ENCODE measurements around the gene CIB2. TPM values are rescaled to one million over a fixed set of nuclear protein-coding genes. Genes with fewer than 3 reads are reported as not detected.

CIB2 gene
- total RNA-seq, 1 experiment from 2014 or later = 0.08 TPM

DNA sequence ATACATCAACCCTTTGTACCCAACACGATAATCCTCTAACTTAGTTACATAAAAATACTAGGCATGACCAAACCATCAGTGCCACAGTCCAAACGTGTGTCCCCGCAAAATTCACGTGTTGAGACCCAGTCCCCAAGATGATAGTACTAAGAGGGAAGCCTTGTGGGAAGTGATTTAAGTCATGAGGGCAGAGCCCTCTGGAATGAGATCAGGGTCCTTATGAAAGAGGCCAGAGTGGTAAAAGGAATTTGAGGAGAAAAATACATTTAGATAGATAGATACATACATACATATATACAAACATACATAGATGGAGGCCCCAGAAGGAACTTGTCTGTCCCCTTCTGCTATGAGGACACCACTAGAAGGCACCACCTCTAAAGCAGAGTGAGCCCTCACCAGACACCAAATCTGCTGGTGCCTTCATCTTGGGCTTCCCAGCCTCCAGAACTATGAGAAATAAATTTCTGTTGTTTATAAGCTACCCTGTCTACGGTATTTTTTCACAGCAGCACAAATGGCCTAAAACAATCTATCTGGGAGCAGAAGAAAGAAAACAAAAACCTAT, 61.7 kb downstream of the CIB2 start:
- no peak for DNase-seq (ENCODE audit: low read depth)

- no peak for DNase-seq (ENCODE audit: low read depth)
These were observed 62.2 kb downstream of the CIB2 start for GRCh38 chr15:78069052-78069414.

DNA sequence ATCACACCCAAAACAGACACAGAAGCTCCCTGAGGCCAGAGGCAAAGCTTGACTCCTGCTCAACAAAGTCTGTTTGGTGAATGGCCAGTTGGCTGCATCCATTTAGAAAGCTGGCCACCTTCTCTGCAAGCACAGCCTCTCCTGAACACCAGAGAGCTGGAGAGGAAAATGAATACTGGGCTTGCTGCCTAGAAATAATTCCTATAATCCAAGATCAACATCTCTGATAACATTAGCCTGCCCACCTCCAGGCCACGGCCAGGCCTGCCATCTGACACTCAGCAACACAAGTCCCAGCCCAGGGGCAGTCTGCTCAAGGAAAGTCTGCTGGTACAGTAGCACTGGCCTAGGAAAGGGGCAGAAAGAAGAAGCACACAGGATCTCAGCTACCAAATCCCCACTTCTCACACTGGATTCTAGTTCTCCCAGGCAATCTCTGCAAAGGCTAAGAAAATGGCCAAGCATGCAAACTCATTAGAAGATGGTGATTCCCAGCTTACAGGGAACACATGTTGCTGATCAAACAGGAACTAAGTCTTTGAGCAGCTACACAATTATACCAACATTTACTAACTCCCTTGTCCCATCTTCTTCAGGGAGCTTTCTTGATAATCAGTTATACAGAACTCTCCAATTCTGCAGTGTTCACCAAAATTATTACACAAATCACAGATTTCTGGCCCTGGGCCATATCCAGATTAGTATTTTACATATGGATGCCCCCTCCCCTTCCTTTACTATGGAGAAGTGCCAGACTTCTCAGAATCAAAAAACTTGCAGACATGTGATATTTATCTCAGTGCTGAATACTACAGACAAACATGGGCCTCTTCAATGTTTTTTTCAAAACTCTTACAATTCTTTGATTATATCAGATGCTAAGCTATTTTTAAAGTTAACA, 63.7 kb downstream of the CIB2 start:
- no peak for DNase-seq (ENCODE audit: low read depth)

DNA sequence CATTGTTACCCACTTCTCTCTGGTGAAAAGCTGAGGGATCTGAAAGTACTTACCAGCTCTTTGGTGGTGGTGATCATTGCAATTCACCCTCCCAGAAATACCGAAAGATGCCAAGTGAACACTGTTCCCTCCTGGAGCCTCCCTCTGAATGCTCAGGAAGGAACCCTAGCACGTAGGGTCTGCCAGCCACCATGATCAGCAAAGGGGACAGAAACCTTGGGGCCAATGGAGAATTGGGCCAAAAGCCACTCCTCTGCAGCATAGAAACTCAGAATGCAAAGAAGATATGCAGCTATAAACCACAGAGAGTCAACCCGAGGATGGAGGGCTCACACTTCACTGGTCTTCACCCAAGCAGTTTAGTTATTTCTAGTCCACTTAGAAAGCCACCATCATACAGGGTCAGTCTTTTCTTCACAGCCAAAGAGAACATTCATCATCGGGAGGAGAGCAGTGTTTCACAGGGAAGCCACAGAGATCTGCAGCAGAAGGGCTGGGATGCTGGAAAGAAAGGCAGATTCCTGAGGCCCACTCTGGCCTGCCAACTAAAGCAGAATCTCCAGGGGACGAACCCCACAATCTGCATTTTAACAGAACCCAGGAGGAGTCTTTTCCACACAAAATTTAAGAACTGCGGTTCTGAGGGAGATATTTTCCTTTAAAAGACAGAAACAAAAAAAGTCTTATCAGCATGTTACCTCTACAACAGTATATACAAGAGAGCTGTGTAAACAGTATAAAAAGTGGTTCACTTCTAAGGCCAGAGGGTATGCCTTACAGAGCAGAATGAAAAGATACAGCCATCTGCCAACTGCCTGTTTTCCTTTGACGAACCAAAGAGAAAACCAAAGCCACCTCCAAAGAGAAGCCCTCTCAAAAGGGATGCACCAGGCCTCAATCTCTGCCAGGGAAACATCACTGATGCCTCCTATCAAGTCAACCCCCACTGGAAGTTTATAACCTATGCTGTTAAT, 65.0 kb downstream of the CIB2 start:
- DNase-seq (ENCODE audit: low read depth) = no peak

- peak; percentile 92 for DNase-seq (ENCODE audit: low read depth)
These were observed 65.9 kb downstream of the CIB2 start for GRCh38 chr15:78065284-78065872.

- no peak for DNase-seq (ENCODE audit: low read depth)
These were observed 66.7 kb downstream of the CIB2 start for GRCh38 chr15:78064544-78064943.

GRCh38 chr15:78063970-78064385, 67.3 kb downstream of the CIB2 start:
- no peak for DNase-seq (ENCODE audit: low read depth)

- no peak for DNase-seq (ENCODE audit: low read depth)
These were observed 68.0 kb downstream of the CIB2 start for GRCh38 chr15:78063217-78063616.

DNA sequence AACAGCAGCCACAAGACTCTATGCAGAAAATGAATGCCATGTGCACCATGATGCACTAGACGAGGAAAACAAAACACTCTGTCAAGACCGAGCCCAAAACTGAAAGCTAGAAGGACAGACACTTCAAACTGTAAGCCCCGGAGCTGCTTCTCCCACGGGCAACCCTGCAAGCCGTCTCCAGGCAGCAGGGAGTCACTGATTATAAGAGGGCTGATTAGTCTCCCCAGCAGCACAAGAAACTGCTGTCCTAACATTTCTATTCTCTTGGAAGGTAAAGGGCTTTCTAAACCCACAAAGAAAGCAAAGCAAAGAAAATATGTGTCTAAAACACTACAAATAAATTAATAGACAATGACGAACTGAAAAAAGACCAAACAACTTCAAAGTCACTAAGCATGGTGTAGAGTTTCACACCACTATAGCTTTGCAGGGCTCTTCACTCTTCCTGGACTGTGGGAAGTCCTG, 69.2 kb downstream of the CIB2 start:
- peak; percentile 51 for DNase-seq (ENCODE audit: low read depth)

- no peak for DNase-seq (ENCODE audit: low read depth)
These were observed 71.0 kb downstream of the CIB2 start for GRCh38 chr15:78060232-78060631.

DNA sequence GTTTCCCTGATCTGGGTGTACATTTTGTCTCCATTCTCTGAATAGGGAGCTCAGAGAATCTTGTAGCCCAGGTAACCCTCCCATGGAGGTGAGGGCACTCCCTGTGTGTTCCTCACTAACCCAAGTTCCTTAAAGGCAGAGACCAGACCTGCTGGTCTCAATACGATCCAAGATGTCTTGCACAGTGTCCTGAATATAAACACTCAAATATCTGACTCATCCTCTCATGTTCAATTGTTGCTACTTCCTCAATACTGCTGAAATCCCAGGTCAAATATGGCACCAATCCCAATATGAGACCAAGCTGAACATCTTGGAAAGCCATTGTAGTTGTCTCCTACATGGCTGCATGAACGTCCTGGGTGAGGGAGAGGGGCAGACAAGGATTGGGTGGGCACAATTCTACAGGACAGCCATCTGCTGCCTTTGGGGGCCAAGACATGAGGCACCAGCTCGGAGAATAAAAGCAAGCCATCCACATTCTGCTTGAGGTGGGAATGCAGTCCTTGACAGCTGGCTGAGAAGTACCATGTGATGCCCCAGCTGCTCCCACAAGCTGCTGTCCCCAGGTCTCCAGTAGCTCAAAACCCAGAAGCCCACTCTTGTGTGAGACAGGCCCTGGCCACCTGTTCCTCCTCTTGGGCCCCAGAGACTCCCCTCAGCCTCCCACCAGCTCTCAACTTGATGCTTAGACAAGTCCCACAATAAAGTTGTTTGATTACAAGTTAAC, 72.0 kb downstream of the CIB2 start:
- peak; percentile 50 for DNase-seq (ENCODE audit: low read depth)

- no peak for DNase-seq (ENCODE audit: low read depth)
These were observed 72.8 kb downstream of the CIB2 start for GRCh38 chr15:78058401-78058935.

DNA sequence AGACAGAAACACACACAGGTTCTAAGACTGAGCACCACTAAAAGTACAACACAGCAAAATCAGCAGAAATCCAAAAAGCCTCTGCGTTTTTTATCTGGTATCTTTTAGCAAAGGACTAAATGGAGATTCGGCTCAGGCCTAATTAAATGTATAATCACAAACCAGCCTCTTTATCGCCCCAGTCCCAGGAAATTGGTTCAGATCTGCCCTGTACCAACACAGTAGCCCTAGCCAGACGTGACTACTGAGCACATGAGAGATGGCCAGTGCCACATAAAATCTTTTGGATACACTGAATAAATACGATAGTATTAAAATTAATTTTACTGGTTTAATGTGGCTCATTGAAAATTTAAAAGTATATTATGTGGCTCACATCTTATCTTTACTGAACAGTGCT, 73.4 kb downstream of the CIB2 start:
- DNase-seq (ENCODE audit: low read depth) = no peak

- DNase-seq (ENCODE audit: low read depth) = peak; percentile 42
These were observed 74.5 kb downstream of the CIB2 start for GRCh38 chr15:78056714-78057269.

DNA sequence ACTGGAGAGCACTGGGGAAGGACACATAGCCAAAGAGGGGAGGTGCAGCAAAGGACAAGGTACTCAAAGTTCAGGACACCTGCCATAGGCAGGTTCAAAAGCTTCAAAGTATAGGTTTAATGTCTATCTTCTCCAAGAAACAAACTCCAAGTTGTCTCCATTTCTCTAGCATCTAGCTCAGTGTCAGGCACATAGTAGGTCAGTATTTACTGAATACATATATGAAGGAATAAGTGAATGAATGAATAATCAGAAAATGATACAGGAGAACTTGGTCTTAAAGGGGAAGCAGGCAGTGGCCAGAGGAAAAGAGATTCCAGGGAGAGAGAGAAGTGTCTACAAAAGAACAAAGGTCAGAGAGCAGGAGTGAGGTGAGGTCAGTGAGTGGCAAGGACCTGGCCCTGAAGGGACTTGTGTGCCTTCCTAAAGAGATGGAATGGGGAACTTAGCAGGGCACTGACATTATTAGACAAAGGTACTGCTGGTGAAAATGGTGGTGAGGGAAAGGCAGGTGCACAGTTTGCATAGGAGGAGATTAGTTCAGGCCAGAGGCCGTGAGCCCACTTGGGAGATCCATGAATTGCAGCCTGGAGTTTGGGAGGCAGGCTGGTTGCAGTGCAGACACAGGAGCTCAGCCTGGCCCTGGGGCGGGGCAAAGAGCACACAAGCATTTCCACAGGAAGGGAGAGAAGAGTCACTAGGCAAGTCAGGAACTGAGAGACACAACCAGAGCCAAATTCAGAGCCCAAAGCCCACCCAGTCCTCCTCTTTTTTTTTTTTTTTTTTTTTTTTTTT, 75.1 kb downstream of the CIB2 start:
- peak; percentile 55 for DNase-seq (ENCODE audit: low read depth)

DNA sequence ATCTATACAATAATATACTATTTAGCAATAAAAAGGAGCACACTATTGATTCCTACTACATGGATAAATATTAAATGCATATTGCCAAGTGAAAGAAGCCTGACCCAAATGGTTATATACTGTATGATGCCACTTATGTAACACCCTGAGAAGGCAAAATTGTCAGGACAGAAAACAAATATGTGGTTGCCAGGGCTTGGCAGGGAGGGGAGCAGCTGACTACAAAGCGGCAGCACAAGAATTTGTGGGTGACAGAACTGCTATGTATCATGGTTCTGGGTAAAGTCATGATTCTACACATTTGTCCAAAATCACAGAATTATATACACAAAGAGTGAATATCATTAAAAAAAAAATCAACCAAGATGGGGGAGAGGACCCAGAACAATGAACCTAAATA, 76.3 kb downstream of the CIB2 start:
- no peak for DNase-seq (ENCODE audit: low read depth)

Measured in HT1080 (cell line).